SU-DHL-6 (cell line): ENCODE results near the gene NDUFS1.

Experiments used
- H2AFZ ChIP-seq: fragments of 200-600 bp; sonication (generic); 2 replicates; pipeline ENCODE4 v1.6.1; 2014; ENCODE audit warnings: low read depth, mild to moderate bottlenecking, moderate library complexity, mixed read lengths, antibody characterized with exemption, low read length; ENCODE audit not compliant: severe bottlenecking
- H3F3A ChIP-seq: fragments of 200-600 bp; shearing (Covaris generic); 2 replicates; pipeline ENCODE4 v1.6.0; 2016; ENCODE audit warnings: antibody characterized with exemption, mild to moderate bottlenecking; ENCODE audit not compliant: insufficient read depth
- H3K27ac ChIP-seq: fragments of 200-600 bp; sonication (generic); 2 replicates; pipeline ENCODE4 v1.5.1; 2016; ENCODE audit warnings: low read depth, mild to moderate bottlenecking, low read length, moderate library complexity, mixed read lengths
- H3K27me3 ChIP-seq: fragments of 200-600 bp; sonication (generic), shearing (Covaris generic); 2 replicates; pipeline ENCODE4 v1.6.0; 2014; ENCODE audit warnings: mild to moderate bottlenecking, low read length
- H3K36me3 ChIP-seq: fragments of 200-600 bp; sonication (generic); 2 replicates; pipeline ENCODE4 v1.6.1; 2014; ENCODE audit warnings: mild to moderate bottlenecking, low read length, mixed read lengths
- H3K4me2 ChIP-seq: fragments of 300-600, 200-600 bp; shearing (Covaris generic), sonication (generic); 2 replicates; pipeline ENCODE4 v1.6.0; 2014; ENCODE audit warnings: low read length, low read depth, mild to moderate bottlenecking; ENCODE audit not compliant: poor library complexity, severe bottlenecking
- H3K4me3 ChIP-seq: fragments of 200-600 bp; sonication (generic); 2 replicates; pipeline ENCODE4 v1.5.1; 2014; ENCODE audit warnings: antibody characterized with exemption, low read length, mild to moderate bottlenecking, mixed read lengths; ENCODE audit not compliant: insufficient read depth, poor library complexity, severe bottlenecking
- H3K79me2 ChIP-seq: fragments of 200-600 bp; sonication (generic); 2 replicates; pipeline ENCODE4 v1.6.1; 2014; ENCODE audit warnings: mild to moderate bottlenecking, low read length, moderate library complexity; ENCODE audit not compliant: insufficient read depth
- H3K9ac ChIP-seq: fragments of 200-600 bp; sonication (generic); 2 replicates; pipeline ENCODE4 v1.7.0; 2014; ENCODE audit warnings: mild to moderate bottlenecking, low read length
- H3K9me2 ChIP-seq: fragments of 200-600 bp; sonication (generic); replicated peaks from 2 replicates; pipeline ENCODE4 v1.6.1; 2014; ENCODE audit warnings: low read length; ENCODE audit not compliant: insufficient read depth
- H3K9me3 ChIP-seq: fragments of 200-600 bp; sonication (generic); 2 replicates; pipeline ENCODE4 v1.6.1; 2014; ENCODE audit warnings: low read length, mixed read lengths; ENCODE audit not compliant: insufficient read depth
- H4K20me1 ChIP-seq: fragments of 200-600 bp; sonication (generic); 2 replicates; pipeline ENCODE4 v1.6.1; 2014; ENCODE audit warnings: low read depth, mild to moderate bottlenecking, antibody characterized with exemption, low read length, moderate library complexity, mixed read lengths
- CTCF ChIP-seq: fragments of 200-600 bp; sonication (generic); IDR thresholded peaks from one replicate; pipeline ENCODE4 v1.5.1; 2017; ENCODE audit warnings: antibody characterized with exemption, mild to moderate bottlenecking, low read length, moderate library complexity; ENCODE audit not compliant: insufficient read depth, poor library complexity, severe bottlenecking
- EZH2phosphoT487 ChIP-seq: fragments of 200-600 bp; sonication (generic), shearing (Covaris generic); conservative IDR thresholded peaks from 2 replicates; pipeline ENCODE4 v1.6.1; 2018; ENCODE audit warnings: mild to moderate bottlenecking, antibody characterized with exemption, low read length, moderate library complexity, mixed read lengths

NDUFS1 gene

GRCh38 chr2:206144383-206144782 is 14.9 kb downstream of the NDUFS1 start:
- no peak overlapping the region for H3K27ac ChIP-seq
- H3K9ac ChIP-seq: no peak overlapping the region
- no peaks in the 10 kb centered on the region for H3K79me2 ChIP-seq
- 0 out of 2 replicates have a peak, but pooled peaks cover 3% of the 10 kb centered on the region for H3F3A ChIP-seq
- H3K27me3 ChIP-seq: no peaks in the 10 kb centered on the region
- H3K9me3 ChIP-seq: no peaks in the 10 kb centered on the region
- H3K36me3 ChIP-seq: peaks cover 60% of the 10 kb centered on the region
- no peaks in the 10 kb centered on the region for H3K9me2 ChIP-seq
- no peak for TF ChIP-seq CTCF
- no peak for TF ChIP-seq EZH2phosphoT487
- H3K4me3 ChIP-seq: no peak overlapping the region
- H4K20me1 ChIP-seq: no peaks in the 10 kb centered on the region
- H3K4me2 ChIP-seq: no peak overlapping the region
- H2AFZ ChIP-seq: no peak overlapping the region

- Histone ChIP-seq H4K20me1 (no peaks in the 10 kb centered on the region), H2AFZ (no peak overlapping the region), H3K4me3 (no peak overlapping the region), H3K9ac (no peak overlapping the region), H3K4me2 (no peak overlapping the region), H3K9me2 (no peaks in the 10 kb centered on the region), H3K36me3 (peaks cover 59% of the 10 kb centered on the region), H3F3A (0 out of 2 replicates have a peak, but pooled peaks cover 3% of the 10 kb centered on the region), H3K9me3 (no peaks in the 10 kb centered on the region), H3K27me3 (no peaks in the 10 kb centered on the region), H3K27ac (no peak overlapping the region), H3K79me2 (no peaks in the 10 kb centered on the region)
- TF ChIP-seq CTCF (no peak), EZH2phosphoT487 (no peak)
Observed at GRCh38 chr2:206143451-206143850, 15.8 kb downstream of the NDUFS1 start.

GRCh38 chr2:206127656-206128055 is 31.6 kb downstream of the NDUFS1 start:
- no peak overlapping the region for H3K27ac ChIP-seq
- H3K9me3 ChIP-seq: no peaks in the 10 kb centered on the region
- H3K9me2 ChIP-seq: no peaks in the 10 kb centered on the region
- no peak overlapping the region for H3K4me3 ChIP-seq
- H2AFZ ChIP-seq: no peak overlapping the region
- no peak overlapping the region for H3K4me2 ChIP-seq
- H3K79me2 ChIP-seq: no peaks in the 10 kb centered on the region
- H3K36me3 ChIP-seq: peaks cover 51% of the 10 kb centered on the region
- H3K27me3 ChIP-seq: no peaks in the 10 kb centered on the region
- 0 out of 2 replicates have a peak, but pooled peaks cover 4% of the 10 kb centered on the region for H3F3A ChIP-seq
- H3K9ac ChIP-seq: no peak overlapping the region
- no peaks in the 10 kb centered on the region for H4K20me1 ChIP-seq
- TF ChIP-seq EZH2phosphoT487: no peak
- no peak for TF ChIP-seq CTCF
